Measurements from ENCODE around the gene GREB1.

- TF ChIP-seq, protein P1, sequence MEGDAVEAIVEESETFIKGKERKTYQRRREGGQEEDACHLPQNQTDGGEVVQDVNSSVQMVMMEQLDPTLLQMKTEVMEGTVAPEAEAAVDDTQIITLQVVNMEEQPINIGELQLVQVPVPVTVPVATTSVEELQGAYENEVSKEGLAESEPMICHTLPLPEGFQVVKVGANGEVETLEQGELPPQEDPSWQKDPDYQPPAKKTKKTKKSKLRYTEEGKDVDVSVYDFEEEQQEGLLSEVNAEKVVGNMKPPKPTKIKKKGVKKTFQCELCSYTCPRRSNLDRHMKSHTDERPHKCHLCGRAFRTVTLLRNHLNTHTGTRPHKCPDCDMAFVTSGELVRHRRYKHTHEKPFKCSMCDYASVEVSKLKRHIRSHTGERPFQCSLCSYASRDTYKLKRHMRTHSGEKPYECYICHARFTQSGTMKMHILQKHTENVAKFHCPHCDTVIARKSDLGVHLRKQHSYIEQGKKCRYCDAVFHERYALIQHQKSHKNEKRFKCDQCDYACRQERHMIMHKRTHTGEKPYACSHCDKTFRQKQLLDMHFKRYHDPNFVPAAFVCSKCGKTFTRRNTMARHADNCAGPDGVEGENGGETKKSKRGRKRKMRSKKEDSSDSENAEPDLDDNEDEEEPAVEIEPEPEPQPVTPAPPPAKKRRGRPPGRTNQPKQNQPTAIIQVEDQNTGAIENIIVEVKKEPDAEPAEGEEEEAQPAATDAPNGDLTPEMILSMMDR (IDR thresholded peaks at IDR 0.05; ENCODE audit: low read length), result no peak
- TF ChIP-seq EZH2 (IDR thresholded peaks at IDR 0.05; ENCODE audit: borderline replicate concordance, low read length), result no peak
These were observed 82.3 kb downstream of the GREB1 start for GRCh38 chr2:11616097-11616687.
